Parathyroid adenoma (tissue), 2 donors: ENCODE measurements around the gene PRICKLE1.

Source experiments
- H2AFZ ChIP-seq: fragments of 300-600 bp; sonication (generic); one replicate; pipeline ENCODE4 v1.7.0; 2017; ENCODE audit warnings: antibody characterized with exemption, mild to moderate bottlenecking
- H3K27ac ChIP-seq: fragments of 300-600 bp; sonication (generic); one replicate; pipeline ENCODE4 v1.7.0; 2017
- H3K27me3 ChIP-seq: fragments of 300-600 bp; sonication (generic); one replicate; pipeline ENCODE4 v1.7.0; 2017; ENCODE audit warnings: low read length; ENCODE audit not compliant: control insufficient read depth, insufficient read depth
- H3K36me3 ChIP-seq: fragments of 300-600 bp; sonication (generic); one replicate; pipeline ENCODE4 v1.7.0; 2017; ENCODE audit warnings: low read length; ENCODE audit not compliant: control insufficient read depth, insufficient read depth
- H3K4me1 ChIP-seq: fragments of 300-600 bp; sonication (generic); one replicate; pipeline ENCODE4 v1.7.0; 2017; ENCODE audit warnings: control low read depth
- H3K4me2 ChIP-seq: fragments of 300-600 bp; sonication (generic); one replicate; pipeline ENCODE4 v1.7.0; 2017; ENCODE audit warnings: low read length
- H3K4me3 ChIP-seq: fragments of 300-600 bp; sonication (generic); one replicate; pipeline ENCODE4 v1.7.0; 2017; ENCODE audit warnings: low read depth, low read length
- H3K79me2 ChIP-seq: fragments of 300-600 bp; sonication (generic); one replicate; pipeline ENCODE4 v1.7.0; 2017; ENCODE audit warnings: control low read depth
- H3K9ac ChIP-seq: fragments of 300-600 bp; sonication (generic); one replicate; pipeline ENCODE4 v1.7.0; 2017; ENCODE audit warnings: mild to moderate bottlenecking
- H3K9me3 ChIP-seq: fragments of 300-600 bp; sonication (generic); one replicate; pipeline ENCODE4 v1.7.0; 2017; ENCODE audit warnings: low read length; ENCODE audit not compliant: control insufficient read depth
- CTCF ChIP-seq: fragments of 300-600 bp; sonication (generic); IDR thresholded peaks from one replicate; pipeline ENCODE4 v1.7.0; 2017; ENCODE audit warnings: antibody characterized with exemption, mild to moderate bottlenecking
- donor health status: primary hyperparathyroidism.

PRICKLE1 gene

GRCh38 chr12:42507565-42507964, 82.0 kb downstream of the PRICKLE1 start:
- Histone ChIP-seq H3K27ac (no peak overlapping the region), H3K4me3 (no peak overlapping the region), H3K36me3 (no peaks in the 10 kb centered on the region), H3K4me2 (no peak overlapping the region), H3K27me3 (no peaks in the 10 kb centered on the region), H3K9ac (no peak overlapping the region), H3K4me1 (no peaks in the 10 kb centered on the region), H3K79me2 (no peaks in the 10 kb centered on the region), H2AFZ (no peak overlapping the region), H3K9me3 (no peaks in the 10 kb centered on the region)
- TF ChIP-seq CTCF: no peak

GRCh38 chr12:42507081-42507480, 82.5 kb downstream of the PRICKLE1 start:
- Histone ChIP-seq H3K79me2 (no peaks in the 10 kb centered on the region), H2AFZ (no peak overlapping the region), H3K4me1 (no peaks in the 10 kb centered on the region), H3K27me3 (no peaks in the 10 kb centered on the region), H3K27ac (no peak overlapping the region), H3K9ac (no peak overlapping the region), H3K9me3 (no peaks in the 10 kb centered on the region), H3K4me2 (no peak overlapping the region), H3K36me3 (no peaks in the 10 kb centered on the region), H3K4me3 (no peak overlapping the region)
- TF ChIP-seq CTCF: no peak

- no peaks in the 10 kb centered on the region for H3K4me1 ChIP-seq
- H3K9ac ChIP-seq: no peak overlapping the region
- no peak overlapping the region for H3K4me3 ChIP-seq
- no peaks in the 10 kb centered on the region for H3K9me3 ChIP-seq
- no peak overlapping the region for H2AFZ ChIP-seq
- no peak for TF ChIP-seq CTCF
- no peaks in the 10 kb centered on the region for H3K79me2 ChIP-seq
- no peak overlapping the region for H3K27ac ChIP-seq
- no peak overlapping the region for H3K4me2 ChIP-seq
- H3K36me3 ChIP-seq: no peaks in the 10 kb centered on the region
- no peaks in the 10 kb centered on the region for H3K27me3 ChIP-seq
Observed at GRCh38 chr12:42504049-42504448, 85.5 kb downstream of the PRICKLE1 start.

- Histone ChIP-seq H3K36me3 (no peaks in the 10 kb centered on the region), H3K9me3 (no peaks in the 10 kb centered on the region), H3K27me3 (no peaks in the 10 kb centered on the region), H3K4me1 (no peaks in the 10 kb centered on the region), H3K27ac (no peak overlapping the region), H3K79me2 (no peaks in the 10 kb centered on the region), H3K9ac (no peak overlapping the region), H2AFZ (no peak overlapping the region), H3K4me3 (no peak overlapping the region), H3K4me2 (no peak overlapping the region)
- no peak for TF ChIP-seq CTCF
Observed at GRCh38 chr12:42502682-42503081, 86.9 kb downstream of the PRICKLE1 start.

GRCh38 chr12:42498549-42499247, 90.8 kb downstream of the PRICKLE1 start:
- Histone ChIP-seq H3K79me2 (no peaks in the 10 kb centered on the region), H2AFZ (no peak overlapping the region), H3K36me3 (no peaks in the 10 kb centered on the region), H3K4me3 (no peak overlapping the region), H3K4me1 (no peaks in the 10 kb centered on the region), H3K9ac (no peak overlapping the region), H3K9me3 (no peaks in the 10 kb centered on the region), H3K27ac (no peak overlapping the region), H3K27me3 (no peaks in the 10 kb centered on the region), H3K4me2 (no peak overlapping the region)
- TF ChIP-seq CTCF: no peak
